ENCODE results near the gene EVA1A. TPM values are rescaled to one million over a fixed set of nuclear protein-coding genes. Genes with fewer than 3 reads are reported as not detected.

Gene EVA1A
- total RNA-seq, 1 donor from 2014 or later, result 112 TPM

- no peaks in the 10 kb centered on the region for H3K36me3 ChIP-seq (ENCODE audit: control insufficient read depth, insufficient read depth, low read length)
- TF ChIP-seq CTCF (IDR thresholded peaks at IDR 0.05; ENCODE audit: insufficient read depth, low read length, poor library complexity, severe bottlenecking), result no peak
- no peaks in the 10 kb centered on the region for H3K27me3 ChIP-seq (ENCODE audit: control insufficient read depth, insufficient read depth, low read length)
- H3K4me3 ChIP-seq (ENCODE audit: low read depth, low read length), result no peak overlapping the region
- DNase-seq (ENCODE audit: low read depth), result no peak
Measured at GRCh38 chr2:75564026-75564688, 3.4 kb upstream of the EVA1A start.

GRCh38 chr2:75563591-75563990 is 2.9 kb upstream of the EVA1A start:
- Histone ChIP-seq H3K27me3 (ENCODE audit: control insufficient read depth, insufficient read depth, low read length) (no peaks in the 10 kb centered on the region), H3K4me3 (ENCODE audit: low read depth, low read length) (no peak overlapping the region), H3K36me3 (ENCODE audit: control insufficient read depth, insufficient read depth, low read length) (no peaks in the 10 kb centered on the region)
- TF ChIP-seq CTCF (IDR thresholded peaks at IDR 0.05; ENCODE audit: insufficient read depth, low read length, poor library complexity, severe bottlenecking), result no peak
- no peak for DNase-seq (ENCODE audit: low read depth)

- no peak for DNase-seq (ENCODE audit: low read depth)
- H3K36me3 ChIP-seq (ENCODE audit: control insufficient read depth, insufficient read depth, low read length), result no peaks in the 10 kb centered on the region
- no peaks in the 10 kb centered on the region for H3K27me3 ChIP-seq (ENCODE audit: control insufficient read depth, insufficient read depth, low read length)
- TF ChIP-seq CTCF (IDR thresholded peaks at IDR 0.05; ENCODE audit: insufficient read depth, low read length, poor library complexity, severe bottlenecking), result no peak
- no peak overlapping the region for H3K4me3 ChIP-seq (ENCODE audit: low read depth, low read length)
Measured at GRCh38 chr2:75562513-75562864, 1.8 kb upstream of the EVA1A start.

GRCh38 chr2:75561566-75562512 is 1.1 kb upstream of the EVA1A start:
- no peak overlapping the region for H3K4me3 ChIP-seq (ENCODE audit: low read depth, low read length)
- no peak for TF ChIP-seq CTCF (IDR thresholded peaks at IDR 0.05; ENCODE audit: insufficient read depth, low read length, poor library complexity, severe bottlenecking)
- no peaks in the 10 kb centered on the region for H3K27me3 ChIP-seq (ENCODE audit: control insufficient read depth, insufficient read depth, low read length)
- H3K36me3 ChIP-seq (ENCODE audit: control insufficient read depth, insufficient read depth, low read length), result no peaks in the 10 kb centered on the region
- DNase-seq (ENCODE audit: low read depth), result no peak

- TF ChIP-seq CTCF (IDR thresholded peaks at IDR 0.05; ENCODE audit: insufficient read depth, low read length, poor library complexity, severe bottlenecking), result peak; percentile 55
- Histone ChIP-seq H3K27me3 (ENCODE audit: control insufficient read depth, insufficient read depth, low read length) (no peaks in the 10 kb centered on the region), H3K4me3 (ENCODE audit: low read depth, low read length) (peak overlapping the region; percentile 74), H3K36me3 (ENCODE audit: control insufficient read depth, insufficient read depth, low read length) (no peaks in the 10 kb centered on the region)
- DNase-seq (ENCODE audit: low read depth), result no peak
Measured at GRCh38 chr2:75560022-75560767, 544 bp downstream of the EVA1A start.
